Thyroid gland (tissue), 4 donors: Measurements from ENCODE around the gene SPECC1.

ENCODE experiments used
- CTCF ChIP-seq, 6 experiments: fragments of 200-600 bp in 3 of 6; fragments of 450-650 bp in 3 of 6; sonication (generic) in 3 of 6; IDR thresholded peaks; one replicate each; pipeline ENCODE4 v1.5.1; 2016 to 2019; ENCODE audit warnings: antibody characterized with exemption in 6 of 6, mild to moderate bottlenecking in 2 of 6, inconsistent platforms in 1 of 6, moderate library complexity in 1 of 6
- POLR2A ChIP-seq, 2 donors: fragments of 450-650 bp; IDR thresholded peaks; one replicate each; pipeline ENCODE4 v1.6.1; 2017; ENCODE audit warnings: antibody characterized with exemption in 2 of 2, mild to moderate bottlenecking in 2 of 2, moderate library complexity in 1 of 2

GRCh38 chr17:20257008-20257407 lies 247.8 kb downstream of the SPECC1 start:
- TF ChIP-seq CTCF (IDR thresholded peaks at IDR 0.05) (no peak), POLR2A (IDR thresholded peaks at IDR 0.05) (no peak)
